Embryonic facial prominence (tissue), 1 donor: Measurements from ENCODE around the gene TMEM50A.
A peak's percentile ranks its signal among the peaks of the same experiment; 100 is the strongest.
"Not testable (repeated sequence)": the region's sequence is repeated elsewhere in the genome, so short reads cannot be mapped to it uniquely, and the experiment has no call there.

ENCODE experiments used
- DNase-seq: peaks from one replicate; pipeline ENCODE4 v3.0.0-alpha.2; 2016; ENCODE audit errors: extremely low spot score

TMEM50A gene

DNA sequence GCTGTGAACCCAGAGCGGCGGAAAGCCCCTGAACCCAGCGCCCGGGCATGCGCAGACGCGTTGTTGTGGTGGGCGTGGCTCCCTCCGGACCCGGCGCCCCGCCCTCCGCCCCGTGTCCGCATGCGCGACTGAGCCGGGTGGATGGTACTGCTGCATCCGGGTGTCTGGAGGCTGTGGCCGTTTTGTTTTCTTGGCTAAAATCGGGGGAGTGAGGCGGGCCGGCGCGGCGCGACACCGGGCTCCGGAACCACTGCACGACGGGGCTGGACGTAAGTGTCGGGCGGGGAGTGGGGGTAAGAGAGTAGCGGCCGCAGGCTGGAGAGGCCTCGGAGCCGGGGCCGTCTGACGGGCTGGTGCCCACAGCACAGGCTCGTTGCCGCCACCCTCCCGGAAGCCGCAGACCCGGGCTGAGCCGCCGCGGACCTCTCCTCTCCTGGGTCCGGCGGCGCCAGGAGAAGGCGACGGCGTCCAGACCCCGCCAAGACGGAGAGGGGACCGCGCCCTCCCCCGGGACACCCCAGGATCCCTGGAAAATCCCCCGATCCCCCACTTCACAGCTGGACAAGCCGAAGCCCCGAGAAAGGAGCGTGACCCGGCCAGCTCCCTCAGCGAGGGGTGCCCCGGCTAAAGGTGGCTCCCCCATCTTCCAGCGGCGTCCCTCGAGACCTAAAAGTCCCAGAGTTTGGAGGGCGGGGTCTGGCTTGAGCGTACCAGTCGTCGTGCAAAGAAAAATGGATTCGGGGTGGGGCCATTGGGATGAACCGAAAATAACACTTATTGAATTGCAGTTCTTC is at the start of gene TMEM50A:
Gene TMEM50A (plus strand): TSS at position 147 of the 794 bp plus-strand sequence. CDS start 2,153 bp downstream, outside the sequence.
- DNase-seq, result peak; percentile 58

DNA sequence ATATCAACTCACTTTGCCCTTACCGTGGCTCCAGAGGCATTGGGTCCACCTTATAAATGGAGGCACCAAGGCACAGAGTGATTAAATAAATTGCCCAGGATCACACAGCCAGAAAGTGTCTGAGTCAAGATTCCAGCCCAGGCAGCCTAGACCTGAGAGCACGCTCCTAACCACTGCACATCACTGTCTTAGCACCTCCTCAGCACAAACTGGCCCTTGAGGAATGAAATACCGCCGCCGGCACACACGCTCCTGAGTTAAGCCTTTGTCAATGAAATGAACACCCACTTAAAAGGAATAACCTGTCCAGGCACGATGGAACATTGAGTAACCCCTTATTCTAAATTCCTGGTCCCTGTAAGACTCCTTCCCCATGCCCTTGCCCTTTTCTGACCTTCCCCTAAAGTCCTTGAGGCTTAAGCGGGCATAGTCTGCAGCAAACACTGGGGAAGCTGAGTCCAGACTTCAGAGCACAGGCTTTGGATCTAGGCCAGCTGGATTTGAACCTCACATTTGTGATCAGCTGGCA is 49.5 kb upstream of the TMEM50A start:
- DNase-seq, result not testable (repeated sequence)

DNA sequence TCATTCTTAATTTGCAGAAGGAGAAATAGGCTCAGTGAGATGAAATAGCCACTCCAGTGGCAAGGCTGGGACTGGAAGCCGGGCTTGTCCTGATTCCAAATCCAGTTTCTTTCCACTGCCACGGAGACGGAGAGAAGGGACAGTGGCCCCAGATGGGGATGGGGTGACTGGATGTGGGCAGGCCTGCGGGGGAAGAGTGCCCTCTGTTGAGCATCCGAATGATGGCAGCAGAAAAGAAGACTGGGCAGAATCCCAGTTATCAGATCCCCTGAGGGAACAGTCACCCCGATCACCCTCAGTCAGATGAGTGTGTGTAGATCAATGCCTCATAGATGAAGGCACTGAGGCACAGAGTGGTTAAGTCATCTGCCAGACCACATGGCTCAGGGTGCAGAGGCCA is 48.1 kb upstream of the TMEM50A start:
- DNase-seq, result not testable (repeated sequence)

DNA sequence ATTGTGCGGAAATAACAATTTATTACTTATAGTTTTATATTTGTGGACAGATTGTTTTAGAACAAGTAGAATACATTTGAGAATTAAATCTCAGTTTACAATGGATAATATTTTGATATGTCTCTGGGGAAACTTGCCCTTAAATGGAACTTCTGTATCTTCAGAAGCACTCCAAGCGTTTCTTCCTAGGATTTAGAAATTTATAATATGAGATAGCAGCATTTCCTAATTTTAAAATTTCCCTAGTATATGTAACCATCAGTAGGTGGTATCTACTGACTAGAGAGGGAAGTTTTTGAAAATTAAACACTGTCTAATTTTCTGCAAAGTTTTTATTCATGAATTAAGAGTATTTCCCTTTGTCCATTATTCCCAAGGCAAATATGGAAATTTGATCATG is 44.7 kb upstream of the TMEM50A start:
- not testable (repeated sequence) for DNase-seq

DNA sequence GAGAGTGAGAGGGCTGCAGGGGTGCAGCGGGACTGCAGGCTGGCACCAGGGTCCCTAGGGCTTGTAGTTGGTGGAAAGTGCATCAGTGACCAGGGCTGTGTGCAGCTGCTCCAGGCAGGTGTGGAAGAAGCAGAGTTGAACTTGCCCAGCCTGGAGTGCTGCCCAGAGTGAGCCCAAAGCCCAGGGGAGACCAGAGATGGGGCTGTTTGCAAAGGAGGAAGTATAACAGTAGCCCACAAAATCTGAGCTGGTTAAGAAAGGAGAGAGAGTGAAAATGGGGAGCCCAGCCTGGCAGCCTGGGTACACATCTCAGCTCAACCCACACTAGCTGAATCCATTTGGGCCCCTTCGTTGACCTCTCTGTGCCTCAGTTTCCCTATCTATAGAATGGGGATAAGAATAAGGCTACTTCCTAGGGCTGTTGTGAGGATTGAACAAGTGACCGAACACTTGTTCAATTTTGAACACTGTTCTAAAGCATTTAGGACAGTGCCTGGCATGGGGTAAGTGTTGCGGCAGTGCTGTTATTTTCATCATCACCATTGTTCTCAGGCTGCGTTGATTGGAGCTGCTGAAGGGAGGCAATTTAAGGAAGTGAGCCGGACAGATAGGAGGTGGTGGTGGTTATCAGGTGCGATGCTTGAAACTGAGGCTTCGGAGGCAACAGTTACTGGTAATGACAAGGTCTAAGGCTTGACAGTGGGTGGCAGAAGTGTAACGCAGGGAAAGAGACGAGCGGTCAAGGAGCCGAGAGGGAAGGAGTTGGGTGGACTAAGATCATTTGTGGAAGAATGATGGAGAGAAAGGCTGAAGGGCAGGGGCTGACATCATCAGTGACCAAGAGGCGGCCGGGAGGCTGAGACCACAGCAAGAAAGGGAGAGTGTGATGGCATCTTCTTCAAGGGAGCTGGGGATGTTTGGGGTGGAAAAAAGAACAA is 43.0 kb upstream of the TMEM50A start:
- not testable (repeated sequence) for DNase-seq

DNA sequence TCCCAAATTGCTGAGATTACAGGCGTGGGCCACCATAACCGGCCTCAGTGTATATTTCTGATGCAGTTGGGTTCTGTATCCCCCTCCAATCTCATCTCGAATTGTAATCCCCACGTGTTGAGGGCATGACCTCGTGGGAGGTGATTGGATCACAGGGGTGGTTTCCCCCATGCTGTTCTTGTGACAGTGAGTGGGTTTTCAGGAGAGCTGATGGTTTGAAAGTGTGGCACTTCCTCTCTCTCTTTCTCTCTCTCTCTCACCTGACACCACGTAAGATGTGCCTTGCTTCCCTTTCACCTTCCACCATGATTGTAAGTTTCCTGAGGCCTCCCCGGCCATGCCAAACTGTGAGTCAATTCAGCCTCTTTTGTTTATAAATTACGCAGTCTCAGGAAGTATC is 41.6 kb upstream of the TMEM50A start:
- DNase-seq, result not testable (repeated sequence)

DNA sequence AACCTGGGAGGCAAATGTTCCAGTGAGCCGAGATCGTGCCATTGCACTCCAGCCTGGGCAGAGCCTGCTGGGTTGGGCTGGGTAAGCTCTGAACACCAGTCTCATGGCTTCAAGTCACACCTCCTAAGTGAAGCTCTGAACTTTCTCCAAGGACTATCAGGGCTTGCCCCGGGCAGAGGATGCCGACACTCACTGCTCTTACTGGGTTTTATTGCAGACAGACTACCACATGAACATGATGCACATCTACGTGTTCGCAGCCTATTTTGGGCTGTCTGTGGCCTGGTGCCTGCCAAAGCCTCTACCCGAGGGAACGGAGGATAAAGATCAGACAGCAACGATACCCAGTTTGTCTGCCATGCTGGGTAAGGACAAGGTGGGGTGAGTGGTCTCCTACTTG is 37.4 kb upstream of the TMEM50A start:
- not testable (repeated sequence) for DNase-seq

DNA sequence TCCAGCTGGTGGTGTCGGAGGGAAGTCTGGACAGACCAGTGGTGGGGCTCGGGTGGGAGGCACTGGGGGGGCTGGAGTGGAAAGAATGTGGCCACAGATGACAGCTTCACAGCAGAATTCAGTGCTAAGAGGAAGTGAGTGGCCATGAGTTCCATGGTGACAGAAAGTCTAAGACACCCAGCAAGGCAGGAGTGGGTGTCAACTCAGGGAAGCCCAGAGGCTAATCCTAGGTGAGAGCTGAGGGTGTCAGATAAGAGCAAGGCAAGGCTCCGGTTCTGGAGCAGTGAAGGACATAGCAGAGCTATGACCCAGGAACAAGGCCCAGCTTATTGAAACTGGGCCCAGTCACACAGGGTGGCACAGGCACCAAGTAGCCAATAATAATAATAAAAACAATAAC is 35.8 kb upstream of the TMEM50A start:
- DNase-seq, result not testable (repeated sequence)

DNA sequence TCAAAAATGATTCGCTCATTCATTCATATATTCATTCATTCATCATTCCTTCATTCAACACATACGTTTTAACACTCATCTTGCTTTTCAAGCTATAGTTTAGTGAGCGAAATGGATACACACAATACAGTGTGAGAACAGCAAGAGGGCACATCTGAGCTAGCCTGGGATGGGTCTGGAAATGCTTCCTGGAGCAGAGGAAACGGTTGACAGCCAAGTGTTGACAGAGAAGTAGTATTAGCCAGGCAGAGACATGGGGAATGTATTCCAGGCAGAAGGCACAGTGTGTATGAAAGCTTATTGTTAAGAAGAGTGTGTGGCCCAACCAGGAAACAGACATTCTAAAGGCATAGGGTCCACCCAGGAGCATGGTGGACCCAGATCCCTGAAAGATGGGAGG is 33.2 kb upstream of the TMEM50A start:
- not testable (repeated sequence) for DNase-seq

DNA sequence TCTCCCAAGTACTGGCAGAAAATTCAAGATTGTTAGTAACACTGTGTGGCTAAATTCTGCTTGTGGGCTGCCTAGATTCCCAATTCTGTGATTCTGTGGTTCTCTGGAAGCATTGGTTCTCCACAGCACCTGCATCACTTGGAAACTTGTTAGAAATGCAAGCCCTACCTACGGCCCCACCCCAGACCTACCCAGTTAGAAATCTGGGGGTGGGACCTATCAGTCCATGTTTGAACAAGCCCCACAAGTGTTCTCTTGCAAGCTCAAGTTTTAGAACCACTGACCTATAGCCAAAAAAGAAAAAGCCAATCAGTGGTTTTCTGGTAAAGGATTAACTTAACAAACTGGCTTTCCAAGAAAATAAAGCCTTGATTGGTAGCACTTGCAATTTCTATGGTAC is 30.0 kb upstream of the TMEM50A start:
- DNase-seq, result not testable (repeated sequence)

DNA sequence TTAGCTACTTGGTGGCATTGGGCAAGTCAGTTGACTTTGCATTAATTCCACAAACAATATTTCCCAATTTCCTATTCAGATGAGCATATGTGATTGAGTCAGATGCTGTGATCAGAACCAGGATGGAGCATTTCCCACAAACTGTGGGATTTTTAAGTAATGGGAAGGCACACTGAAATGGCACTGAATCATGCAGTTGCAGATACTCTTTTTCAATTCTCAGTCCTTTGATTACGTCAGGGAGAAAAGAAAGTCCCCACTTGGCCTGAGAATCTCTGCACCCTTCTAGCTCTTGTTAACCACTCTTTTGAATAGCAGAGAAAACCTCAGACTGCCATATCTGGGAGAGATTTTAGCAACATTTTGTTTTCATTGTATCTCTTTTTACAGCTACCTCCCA is 29.0 kb upstream of the TMEM50A start:
- DNase-seq, result not testable (repeated sequence)

DNA sequence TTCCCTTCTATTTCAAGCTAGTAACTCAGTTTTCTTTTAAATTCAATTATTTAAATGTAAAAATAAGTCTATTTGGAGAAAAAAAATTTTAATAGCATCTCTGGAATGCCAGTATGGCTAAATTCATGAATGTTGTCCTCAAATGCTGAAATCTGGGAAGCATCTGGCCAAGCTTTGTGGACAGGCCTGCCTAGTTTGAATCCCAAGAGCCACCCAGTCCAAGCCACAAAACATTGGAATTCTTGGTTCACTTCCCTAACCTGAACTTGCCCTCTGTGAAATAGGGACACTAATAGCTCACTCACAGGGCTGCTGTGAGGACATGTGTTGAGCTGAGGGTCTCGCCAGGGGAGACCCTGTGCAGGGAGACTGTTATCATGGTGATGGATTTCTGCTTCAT is 28.6 kb upstream of the TMEM50A start:
- not testable (repeated sequence) for DNase-seq

DNA sequence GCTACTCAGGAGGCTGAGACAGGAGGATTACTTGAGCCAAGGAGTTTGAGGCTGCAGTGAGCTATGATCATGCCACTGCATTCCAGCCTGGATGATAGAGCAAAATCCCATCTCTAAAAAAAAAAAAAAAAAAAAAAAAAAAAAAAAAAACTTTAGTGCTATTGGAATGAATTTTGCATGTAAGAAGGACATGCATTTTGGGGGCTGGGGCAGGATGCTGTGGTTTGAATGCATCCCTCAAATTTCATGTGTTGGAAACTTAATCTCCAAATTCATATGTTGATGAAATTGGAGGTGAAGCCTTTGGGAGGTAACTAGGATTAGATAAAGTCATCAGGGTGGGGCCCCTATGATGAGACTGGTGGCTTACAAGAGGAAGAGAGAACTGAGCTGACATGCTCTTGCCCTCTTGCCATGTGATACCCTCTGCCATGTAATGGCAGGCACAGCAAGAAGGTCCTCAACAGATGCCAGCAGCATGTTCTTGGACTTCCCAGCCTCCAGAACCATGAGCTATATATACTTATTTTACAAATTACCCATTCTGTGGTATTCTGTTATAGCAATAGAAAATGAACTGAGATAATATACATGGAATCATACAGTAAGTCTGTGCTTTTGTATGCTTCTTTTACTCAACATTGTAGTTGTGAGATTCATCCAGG is 25.2 kb upstream of the TMEM50A start:
- not testable (repeated sequence) for DNase-seq

DNA sequence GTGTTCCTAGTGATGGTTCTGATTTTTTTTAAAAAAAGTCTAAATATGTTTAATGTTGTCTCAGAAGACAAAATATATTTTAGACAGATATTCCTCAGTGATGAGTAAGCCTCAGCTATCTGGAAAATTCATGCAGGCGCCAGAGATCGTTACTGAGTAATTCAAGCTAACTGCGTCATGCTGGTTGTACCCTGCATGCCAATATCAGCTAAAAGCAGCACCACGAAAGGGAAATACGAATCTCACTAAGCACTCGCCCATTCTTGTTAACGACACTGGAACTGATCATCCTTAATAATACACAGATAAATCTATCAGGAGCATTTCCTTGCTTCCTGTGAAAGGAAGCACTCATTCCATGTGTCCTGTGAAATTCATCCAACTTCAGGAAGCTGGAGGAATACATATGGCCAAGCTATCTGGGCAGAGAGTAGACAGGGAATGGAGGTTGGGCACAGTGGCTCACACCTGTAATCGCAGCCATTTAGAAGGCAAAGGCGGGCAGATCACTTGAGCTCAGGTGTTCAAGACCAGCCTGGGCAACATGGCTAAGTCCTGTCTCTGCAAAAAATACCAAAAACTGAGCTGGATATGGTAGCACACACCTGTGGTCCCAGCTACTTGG is 17.7 kb upstream of the TMEM50A start:
- not testable (repeated sequence) for DNase-seq

DNA sequence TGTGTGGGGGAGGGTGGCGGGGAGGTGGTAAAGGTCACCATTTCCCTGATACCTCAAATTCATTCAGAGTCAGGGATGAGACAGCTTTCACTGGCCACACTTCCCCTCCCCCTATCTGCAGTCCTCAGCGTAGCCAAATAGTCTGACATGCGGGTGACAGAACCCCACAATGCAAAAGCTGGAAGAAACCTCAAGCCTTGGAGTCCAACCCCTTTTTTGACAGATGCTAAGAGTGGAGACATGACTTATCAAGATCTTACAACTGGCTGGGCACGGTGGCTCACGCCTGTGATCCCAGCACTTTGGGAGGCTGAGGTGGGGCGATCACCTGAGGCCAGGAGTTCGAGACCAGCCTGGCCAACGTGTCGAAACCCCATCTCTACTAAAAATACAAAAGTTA is 16.0 kb upstream of the TMEM50A start:
- not testable (repeated sequence) for DNase-seq

DNA sequence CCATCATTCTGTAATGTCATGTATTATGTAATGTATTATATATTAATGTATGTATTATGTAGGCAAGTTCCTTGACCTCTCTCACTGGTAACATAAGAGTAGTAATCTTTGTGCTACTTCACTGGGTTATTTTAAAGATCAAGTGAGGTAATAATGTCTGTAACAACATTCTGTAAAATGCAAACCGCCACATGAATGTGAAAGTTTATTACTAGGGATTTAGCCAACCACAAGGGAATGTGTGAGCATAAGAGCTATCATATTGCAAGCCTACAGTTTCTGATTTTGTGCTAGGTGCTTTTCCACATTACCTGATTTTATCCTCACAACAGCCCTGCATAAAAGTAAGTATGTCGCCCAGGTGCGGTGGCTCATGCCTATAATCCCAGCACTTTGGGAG is 13.7 kb upstream of the TMEM50A start:
- DNase-seq, result not testable (repeated sequence)

DNA sequence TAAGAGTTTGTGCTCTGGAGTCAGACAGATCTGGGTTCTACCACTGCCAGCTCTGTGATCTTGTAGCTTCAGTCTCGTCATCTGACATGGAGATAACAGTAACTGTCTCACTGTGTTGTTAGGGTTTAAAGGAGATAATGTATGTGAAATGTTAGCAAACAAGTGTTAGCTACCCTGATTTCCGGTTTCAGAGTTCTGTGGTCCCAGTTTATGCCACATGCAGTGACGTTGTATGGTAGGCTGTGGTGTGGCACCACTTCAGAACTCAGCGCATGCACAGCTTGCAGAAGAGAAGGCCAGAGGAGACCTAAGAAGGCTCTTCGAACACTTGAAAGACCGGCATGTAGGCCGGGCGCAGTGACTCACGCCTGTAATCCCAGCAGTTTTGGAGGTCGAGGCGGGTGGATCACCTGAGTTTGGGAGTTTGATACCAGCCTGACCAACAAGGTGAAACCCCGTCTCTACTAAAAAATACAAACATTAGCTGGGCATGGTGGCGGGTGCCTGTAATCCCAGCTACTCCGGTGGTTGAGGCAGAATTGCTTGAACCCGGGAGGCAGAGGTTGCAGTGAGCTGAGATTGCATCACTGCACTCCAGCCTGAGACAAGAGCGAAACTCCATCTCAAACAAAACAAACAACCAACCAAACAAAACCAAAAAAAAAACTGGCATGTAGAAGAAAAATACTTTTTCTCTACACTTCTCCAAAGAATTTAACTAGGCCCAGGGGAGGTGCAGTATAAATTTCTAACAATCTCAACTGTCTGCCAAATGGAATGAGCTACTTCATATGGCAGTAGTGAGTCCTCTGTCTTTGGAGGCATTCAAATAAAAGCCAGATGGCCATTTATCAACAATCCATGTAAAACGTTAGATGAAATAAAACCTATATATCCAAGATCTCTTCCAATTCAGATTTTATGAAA is 10.0 kb upstream of the TMEM50A start:
- DNase-seq, result not testable (repeated sequence)

DNA sequence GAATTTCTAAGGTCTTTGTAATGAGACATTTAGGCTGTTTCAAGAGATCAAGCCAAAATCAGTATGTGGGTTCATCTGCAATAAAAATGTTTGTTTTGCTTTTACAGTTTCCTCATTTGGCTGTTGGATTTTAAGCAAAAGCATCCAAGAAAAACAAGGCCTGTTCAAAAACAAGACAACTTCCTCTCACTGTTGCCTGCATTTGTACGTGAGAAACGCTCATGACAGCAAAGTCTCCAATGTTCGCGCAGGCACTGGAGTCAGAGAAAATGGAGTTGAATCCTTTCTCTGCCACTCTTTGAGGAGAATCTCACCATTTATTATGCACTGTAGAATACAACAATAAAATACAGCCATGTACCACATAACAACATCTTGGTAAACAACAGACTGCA is 9.3 kb upstream of the TMEM50A start:
- DNase-seq, result not testable (repeated sequence)

DNA sequence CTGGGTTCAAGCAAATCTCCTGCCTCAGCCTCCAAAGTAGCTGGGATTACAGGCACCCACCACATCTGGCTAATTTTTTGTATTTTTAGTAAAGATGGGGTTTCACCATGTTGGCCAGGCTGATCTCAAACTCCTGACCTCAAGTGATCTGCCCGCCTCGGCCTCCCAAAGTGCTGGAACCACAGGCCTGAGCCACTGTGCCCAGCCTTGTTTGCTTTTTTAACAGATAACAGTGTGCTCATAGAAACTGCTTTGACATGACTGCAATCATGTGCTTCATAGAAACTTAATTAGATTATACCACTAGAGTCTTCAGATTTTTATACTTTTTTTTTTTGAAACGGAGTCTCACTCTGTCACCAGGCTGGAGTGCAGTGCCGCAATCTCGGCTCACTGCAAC is 8.8 kb upstream of the TMEM50A start:
- DNase-seq, result not testable (repeated sequence)

DNA sequence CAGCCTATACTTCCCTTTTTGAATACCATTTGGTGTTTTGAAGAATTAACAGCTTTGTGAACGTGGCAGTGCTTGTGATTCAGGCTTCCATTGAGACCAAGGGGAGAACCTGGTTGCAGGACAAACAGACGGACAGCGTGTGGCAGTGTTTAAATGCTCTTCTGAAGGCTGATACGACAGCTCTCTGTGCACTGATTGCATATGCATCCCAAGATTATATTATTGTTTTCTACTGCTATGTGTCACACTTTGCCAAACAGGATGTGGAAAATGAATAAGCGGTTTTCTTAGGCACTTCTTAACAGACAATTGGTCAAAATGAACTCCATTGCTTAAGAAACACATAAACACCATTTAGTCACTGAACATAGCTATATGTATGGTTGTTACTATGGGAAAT is 8.2 kb upstream of the TMEM50A start:
- not testable (repeated sequence) for DNase-seq
